GM21526 (cell line): ENCODE data around the gene INAVA.
"Not testable (repeated sequence)": the region's sequence is repeated elsewhere in the genome, so short reads cannot be mapped to it uniquely, and the experiment has no call there.

Experiments used
- ATAC-seq: cut with Tn5 transposase; IDR thresholded peaks from one replicate; pipeline ENCODE4 v1.9.1; 2021; ENCODE audit warnings: moderate library complexity; ENCODE audit not compliant: unreplicated experiment, low FRiP score

The INAVA gene

DNA sequence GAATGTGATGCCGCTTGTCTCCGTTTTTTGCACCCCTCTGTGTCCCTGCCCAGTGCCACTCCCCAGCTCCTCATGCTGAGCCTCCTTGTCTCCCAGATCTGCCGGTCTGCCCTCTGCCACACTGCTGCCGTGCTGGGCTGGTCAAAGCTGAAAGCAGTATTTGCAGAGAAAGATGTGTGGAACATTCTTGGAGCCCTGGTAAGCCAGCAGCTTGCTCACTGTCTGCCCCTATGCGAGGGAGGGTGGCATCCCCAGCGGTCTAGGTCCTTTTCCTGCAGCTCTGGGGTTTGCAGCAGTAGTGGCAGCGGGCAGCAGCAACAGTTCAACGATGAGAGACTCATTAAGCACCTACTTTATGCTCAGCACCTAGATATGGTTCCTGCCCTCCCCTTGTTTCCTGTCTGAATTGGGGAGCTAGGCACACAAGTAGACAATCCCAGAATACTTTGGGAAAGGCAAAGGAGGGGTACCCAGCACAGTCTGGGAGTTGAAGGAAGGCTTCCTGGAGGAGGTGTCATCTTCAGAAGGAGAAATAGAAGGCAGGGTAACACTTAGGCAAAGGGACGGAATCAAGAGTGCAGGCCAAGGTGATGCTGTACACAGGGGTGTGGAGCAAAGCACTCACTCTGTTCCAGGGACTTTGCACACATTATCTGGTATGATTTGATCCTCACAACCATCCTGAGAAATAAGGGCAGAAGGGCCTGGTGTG, 65.7 kb downstream of the INAVA start:
- ATAC-seq = no peak

DNA sequence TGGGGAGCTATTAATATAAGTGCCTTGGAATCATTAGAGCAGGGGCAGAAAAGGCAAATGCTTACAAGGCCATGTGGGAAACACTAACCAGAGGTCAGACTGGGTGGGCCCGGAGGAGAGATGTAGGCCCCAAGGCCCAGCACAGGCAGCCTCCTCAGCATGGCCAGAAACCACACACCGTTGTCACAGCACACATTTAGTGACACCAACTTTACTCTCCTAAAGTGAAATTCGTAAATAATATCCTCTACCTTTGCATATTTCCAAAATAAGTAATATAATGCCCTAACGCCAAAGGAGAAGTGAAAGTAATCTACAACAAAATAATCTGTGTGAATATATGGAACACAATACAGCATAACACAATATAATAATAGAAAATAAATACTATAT, 66.2 kb downstream of the INAVA start:
- no peak for ATAC-seq

- not testable (repeated sequence) for ATAC-seq
These were observed 67.5 kb downstream of the INAVA start for GRCh38 chr1:200962151-200962550.

GRCh38 chr1:200962631-200963030, 67.9 kb downstream of the INAVA start:
- no peak for ATAC-seq

GRCh38 chr1:200963076-200963475, 68.4 kb downstream of the INAVA start:
- no peak for ATAC-seq

- ATAC-seq = not testable (repeated sequence)
These were observed 69.2 kb downstream of the INAVA start for GRCh38 chr1:200963888-200964287.
